Stimulated activated CD8-positive, alpha-beta memory T cell treated with anti-CD3 and anti-CD28 coated beads, Interleukin-12 subunit alpha, Interleukin-12 subunit beta, amount 100 ng/mL, for 1 hour (primary cell): ENCODE measurements around the gene OSMR.
"Not testable (repeated sequence)": the region's sequence is repeated elsewhere in the genome, so short reads cannot be mapped to it uniquely, and the experiment has no call there.

Source experiments
- DNase-seq: peaks from one replicate; pipeline ENCODE4 v3.0.0-alpha.2; 2020; ENCODE audit warnings: low read depth

Gene OSMR

GRCh38 chr5:38831117-38831516 is 14.7 kb upstream of the OSMR start:
- no peak for DNase-seq

GRCh38 chr5:38831909-38832308 is 13.9 kb upstream of the OSMR start:
- no peak for DNase-seq

- no peak for DNase-seq
Observed at GRCh38 chr5:38832810-38833209, 13.0 kb upstream of the OSMR start.

GRCh38 chr5:38835887-38836286 is 9.9 kb upstream of the OSMR start:
- DNase-seq = no peak

GRCh38 chr5:38837416-38837815 is 8.4 kb upstream of the OSMR start:
- DNase-seq = no peak

- DNase-seq = no peak
Observed at GRCh38 chr5:38837932-38838331, 7.9 kb upstream of the OSMR start.

- no peak for DNase-seq
Observed at GRCh38 chr5:38843665-38844064, 2.1 kb upstream of the OSMR start.

- DNase-seq = no peak
Observed at GRCh38 chr5:38846379-38847011, 683 bp downstream of the OSMR start.

- no peak for DNase-seq
Observed at GRCh38 chr5:38847559-38848347, 1.9 kb downstream of the OSMR start.

- DNase-seq = no peak
Observed at GRCh38 chr5:38848637-38849036, 2.8 kb downstream of the OSMR start.

GRCh38 chr5:38851640-38852039 is 5.8 kb downstream of the OSMR start:
- not testable (repeated sequence) for DNase-seq

- no peak for DNase-seq
Observed at GRCh38 chr5:38853753-38854470, 8.1 kb downstream of the OSMR start.

GRCh38 chr5:38854907-38855306 is 9.1 kb downstream of the OSMR start:
- no peak for DNase-seq

GRCh38 chr5:38856660-38857059 is 10.8 kb downstream of the OSMR start:
- no peak for DNase-seq

GRCh38 chr5:38858839-38859238 is 13.0 kb downstream of the OSMR start:
- DNase-seq = no peak

GRCh38 chr5:38861986-38862770 is 16.4 kb downstream of the OSMR start:
- DNase-seq = not testable (repeated sequence)

- no peak for DNase-seq
Observed at GRCh38 chr5:38866362-38867031, 20.7 kb downstream of the OSMR start.

- DNase-seq = no peak
Observed at GRCh38 chr5:38867032-38867398, 21.2 kb downstream of the OSMR start.

- DNase-seq = no peak
Observed at GRCh38 chr5:38867416-38867815, 21.6 kb downstream of the OSMR start.

GRCh38 chr5:38870595-38870994 is 24.8 kb downstream of the OSMR start:
- no peak for DNase-seq

GRCh38 chr5:38871058-38871605 is 25.3 kb downstream of the OSMR start:
- DNase-seq = no peak
